ENCODE measurements around the gene ABLIM1. TPM values are rescaled to one million over a fixed set of nuclear protein-coding genes. Genes with fewer than 3 reads are reported as not detected.
A peak's percentile ranks its signal among the peaks of the same experiment; 100 is the strongest.

Gene ABLIM1
- total RNA-seq, 1 experiment from 2014 or later = 274 TPM

- TF ChIP-seq POLR2AphosphoS5 (IDR thresholded peaks at IDR 0.05; ENCODE audit: low read depth, low read length) (no peak), REST (IDR thresholded peaks at IDR 0.05; ENCODE audit: insufficient read depth in 1 of 2, low read depth in 2 of 2, low read length in 1 of 2) (no peak), CTCF (IDR thresholded peaks at IDR 0.05) (no peak)
- Histone ChIP-seq H3K4me1 (ENCODE audit: control insufficient read depth, insufficient read depth, low read length) (peaks cover 76% of the 10 kb centered on the region), H3K27ac (ENCODE audit: low read length) (peak overlapping the region; percentile 79), H3K36me3 (ENCODE audit: control insufficient read depth, insufficient read depth, low read length) (no peaks in the 10 kb centered on the region), H3K4me3 (ENCODE audit: low read depth in 2 of 2, low read length in 2 of 2) (no peak overlapping the region), H3K9me3 (ENCODE audit: control insufficient read depth, insufficient read depth, low read depth, low read length) (no peaks in the 10 kb centered on the region), H3K27me3 (ENCODE audit: control insufficient read depth, insufficient read depth, low read length) (no peaks in the 10 kb centered on the region)
- POLR2A ChIA-PET = interaction anchor here (0.6 kb wide), 1 partner anchor 29 kb away, joined by 5 read pairs; no protein-coding TSS in a partner anchor
- DNase-seq (ENCODE audit: low read depth, low spot score) = no peak
- BruUV-seq (replicated peaks) = no TSS peak
- in situ Hi-C loops (cut with HindIII; ENCODE audit: low pct_unique_long_range_greater_than_20kb, low sequenced_read_pairs) = no loop called here
- intact Hi-C loops (cut with micrococcal nuclease; ENCODE audit: unreplicated experiment) = no loop called here
- no peak for ATAC-seq
- CTCF ChIA-PET = no interaction called here
These were observed 3.3 kb upstream of the ABLIM1 start for GRCh38 chr10:114661212-114661880.

GRCh38 chr10:114655671-114656070, 2.4 kb downstream of the ABLIM1 start:
- Histone ChIP-seq H3K9me3 (ENCODE audit: control insufficient read depth, insufficient read depth, low read depth, low read length) (no peaks in the 10 kb centered on the region), H3K27me3 (ENCODE audit: control insufficient read depth, insufficient read depth, low read length) (no peaks in the 10 kb centered on the region), H3K4me1 (ENCODE audit: control insufficient read depth, insufficient read depth, low read length) (peaks cover 79% of the 10 kb centered on the region), H3K4me3 (ENCODE audit: low read depth in 2 of 2, low read length in 2 of 2) (no peak overlapping the region), H3K36me3 (ENCODE audit: control insufficient read depth, insufficient read depth, low read length) (no peaks in the 10 kb centered on the region), H3K27ac (ENCODE audit: low read length) (peak overlapping the region; percentile 100)
- intact Hi-C loops (cut with micrococcal nuclease; ENCODE audit: unreplicated experiment) = no loop called here
- in situ Hi-C loops (cut with HindIII; ENCODE audit: low pct_unique_long_range_greater_than_20kb, low sequenced_read_pairs) = no loop called here
- CTCF ChIA-PET = no interaction called here
- BruUV-seq (replicated peaks) = no TSS peak
- ATAC-seq (no peak), DNase-seq (ENCODE audit: low read depth, low spot score) (no peak)
- POLR2A ChIA-PET = interaction anchor here (0.5 to 0.6 kb wide), 2 partner anchors 38 to 458 kb away, joined by 4 to 5 read pairs; no protein-coding TSS in a partner anchor
- TF ChIP-seq SIN3A (IDR thresholded peaks at IDR 0.05; ENCODE audit: borderline replicate concordance, insufficient read depth, low read depth, low read length) (no peak), POLR2AphosphoS5 (IDR thresholded peaks at IDR 0.05; ENCODE audit: low read depth, low read length) (no peak), REST (IDR thresholded peaks at IDR 0.05; ENCODE audit: insufficient read depth in 1 of 2, low read depth in 2 of 2, low read length in 1 of 2) (no peak), CTCF (IDR thresholded peaks at IDR 0.05) (no peak), TCF7L2 (IDR thresholded peaks at IDR 0.05; ENCODE audit: low read depth, low read length) (no peak)

Measured in Panc1 (cell line).